ENCODE results near the gene MACROD2. TPM values are rescaled to one million over a fixed set of nuclear protein-coding genes. Genes with fewer than 3 reads are reported as not detected.

Gene MACROD2
- polyA plus RNA-seq, 1 donor from 2014 or later = 23.2 TPM

GRCh38 chr20:15491575-15491974 is 1496.3 kb downstream of the MACROD2 start:
- H3K9me3 ChIP-seq (ENCODE audit: low read length) = no peaks in the 10 kb centered on the region
- H3K79me2 ChIP-seq (replicated peaks; ENCODE audit: insufficient read depth, low read length) = no peaks in the 10 kb centered on the region
- H3F3A ChIP-seq (ENCODE audit: insufficient read depth, low read length, poor library complexity, severe bottlenecking) = no peaks in the 10 kb centered on the region
- no peak overlapping the region for H3K27ac ChIP-seq (ENCODE audit: low read length)
- no peaks in the 10 kb centered on the region for H3K36me3 ChIP-seq (ENCODE audit: insufficient read depth, low read length)
- no peaks in the 10 kb centered on the region for H4K20me1 ChIP-seq (ENCODE audit: insufficient read depth)
- no peaks in the 10 kb centered on the region for H3K27me3 ChIP-seq (ENCODE audit: insufficient read depth, low read depth, low read length)
- H3K9me2 ChIP-seq (ENCODE audit: insufficient read depth, low read length) = no peaks in the 10 kb centered on the region
- no peak overlapping the region for H2AFZ ChIP-seq (ENCODE audit: low read depth, low read length)
- H3K4me2 ChIP-seq (ENCODE audit: low read length) = no peak overlapping the region
- no peak overlapping the region for H3K4me3 ChIP-seq (ENCODE audit: low read length)
- no peak overlapping the region for H3K9ac ChIP-seq (ENCODE audit: low read length)
- TF ChIP-seq TAF1 (IDR thresholded peaks at IDR 0.05; ENCODE audit: low read depth) (no peak), RAD21 (conservative IDR thresholded peaks at IDR 0.05) (no peak)

GRCh38 chr20:15494851-15495250 is 1499.5 kb downstream of the MACROD2 start:
- no peaks in the 10 kb centered on the region for H3K9me3 ChIP-seq (ENCODE audit: low read length)
- H3K27me3 ChIP-seq (ENCODE audit: insufficient read depth, low read depth, low read length) = no peaks in the 10 kb centered on the region
- TF ChIP-seq RAD21 (conservative IDR thresholded peaks at IDR 0.05) = no peak
- no peak for TF ChIP-seq TAF1 (IDR thresholded peaks at IDR 0.05; ENCODE audit: low read depth)
- TF ChIP-seq EP300 (conservative IDR thresholded peaks at IDR 0.05; ENCODE audit: poor library complexity, severe bottlenecking) = no peak
- no peak for TF ChIP-seq SMC3 (conservative IDR thresholded peaks at IDR 0.05; ENCODE audit: poor library complexity)
- TF ChIP-seq REST (IDR thresholded peaks at IDR 0.05; ENCODE audit: borderline replicate concordance) = no peak
- no peak for TF ChIP-seq EZH2 (IDR thresholded peaks at IDR 0.05; ENCODE audit: borderline replicate concordance, insufficient read depth, low read length, poor library complexity, severe bottlenecking)
- TF ChIP-seq CTCF (IDR thresholded peaks at IDR 0.05; ENCODE audit: poor library complexity, severe bottlenecking) = no peak
- no peak for TF ChIP-seq MXI1 (conservative IDR thresholded peaks at IDR 0.05; ENCODE audit: poor library complexity, severe bottlenecking)
- TF ChIP-seq POLR2AphosphoS5 (IDR thresholded peaks at IDR 0.05) = no peak

More at GRCh38 chr20:15494851-15495250, 1499.5 kb downstream of the MACROD2 start:
- H3K4me3 ChIP-seq (ENCODE audit: low read length) = no peak overlapping the region
- no peak overlapping the region for H3K4me2 ChIP-seq (ENCODE audit: low read length)
- H3K36me3 ChIP-seq (ENCODE audit: insufficient read depth, low read length) = no peaks in the 10 kb centered on the region
- no peaks in the 10 kb centered on the region for H3K79me2 ChIP-seq (replicated peaks; ENCODE audit: insufficient read depth, low read length)
- H3K9ac ChIP-seq (ENCODE audit: low read length) = no peak overlapping the region
- no peaks in the 10 kb centered on the region for H4K20me1 ChIP-seq (ENCODE audit: insufficient read depth)
- H3K9me2 ChIP-seq (ENCODE audit: insufficient read depth, low read length) = no peaks in the 10 kb centered on the region
- H2AFZ ChIP-seq (ENCODE audit: low read depth, low read length) = no peak overlapping the region
- H3K27ac ChIP-seq (ENCODE audit: low read length) = no peak overlapping the region
- no peaks in the 10 kb centered on the region for H3F3A ChIP-seq (ENCODE audit: insufficient read depth, low read length, poor library complexity, severe bottlenecking)
